ENCODE measurements around the gene SPOUT1.
A peak's percentile ranks its signal among the peaks of the same experiment; 100 is the strongest.

GRCh38 chr9:128786681-128787601 is 42.7 kb downstream of the SPOUT1 start, which contains the start of gene TBC1D13:
- TF ChIP-seq TAF1 (IDR thresholded peaks at IDR 0.05; ENCODE audit: borderline replicate concordance, low read depth, low read length) (0 out of 2 replicates have a peak, but pooled peaks have one; percentile 46), POLR2A (IDR thresholded peaks at IDR 0.05; ENCODE audit: low read depth, low read length) (peak; percentile 73; the same call in 1 of the 2 replicates), POLR2AphosphoS5 (IDR thresholded peaks at IDR 0.05; ENCODE audit: low read depth, low read length) (peak; percentile 55)
